IMR-90 (cell line): ENCODE measurements around the gene RASIP1. TPM values are rescaled to one million over a fixed set of nuclear protein-coding genes. Genes with fewer than 3 reads are reported as not detected.

Experiments
- ATAC-seq: fragments of 200-7000 bp; cut with Tn5 transposase; 2 replicates; pipeline ENCODE4 v1.9.1; 2020; ENCODE audit warnings: low read depth, mild to moderate bottlenecking, moderate library complexity
- BruUV-seq: library from RNA; stranded (reverse); fragments of 400-500 nt; replicated peaks from 2 replicates; lab custom pipeline; 2021; lab: Mats Ljungman, UMichigan
- CTCF ChIA-PET: fragments of 300-600 bp; formaldehyde crosslinking; extraction: SDS; loops from one replicate; lab custom pipeline; 2021; ENCODE audit warnings: antibody characterized with exemption; lab: Yijun Ruan, JAX
- POLR2A ChIA-PET: fragments of 300-600 bp; sonication (Branson Sonifier 250); formaldehyde crosslinking; loops from one replicate; lab custom pipeline; 2022; ENCODE audit warnings: antibody characterized with exemption; ENCODE audit not compliant: unreplicated experiment; lab: Charles Lee
- DNase-seq: peaks from one replicate; pipeline ENCODE4 v3.0.0; 2013
- H2AFZ ChIP-seq: replicated peaks from 2 replicates; pipeline ENCODE3; 2013; ENCODE audit warnings: low read length, mild to moderate bottlenecking; ENCODE audit not compliant: poor library complexity
- H2AK5ac ChIP-seq: 2 replicates; pipeline ENCODE4 v1.6.1; 2013; ENCODE audit warnings: low read depth, low read length, inconsistent platforms
- H2AK9ac ChIP-seq: replicated peaks from 2 replicates; pipeline ENCODE3; 2013; ENCODE audit warnings: mild to moderate bottlenecking, low read depth, low read length, moderate library complexity; ENCODE audit not compliant: poor library complexity
- H2BK120ac ChIP-seq: 2 replicates; pipeline ENCODE4 v1.6.1; 2013; ENCODE audit warnings: low read depth, low read length, inconsistent platforms
- H2BK15ac ChIP-seq: 3 replicates; pipeline ENCODE4 v1.6.1; 2013; ENCODE audit warnings: low read depth, low read length, inconsistent platforms
- H2BK20ac ChIP-seq: 2 replicates; pipeline ENCODE4 v1.6.1; 2013; ENCODE audit warnings: low read depth, mild to moderate bottlenecking, inconsistent platforms, low read length, moderate library complexity
- H2BK5ac ChIP-seq: 2 replicates; pipeline ENCODE4 v1.6.1; 2013; ENCODE audit warnings: mild to moderate bottlenecking, low read depth, low read length, inconsistent platforms; ENCODE audit not compliant: poor library complexity, severe bottlenecking
- H3K14ac ChIP-seq: replicated peaks from 2 replicates; pipeline ENCODE4 v1.6.1; 2013; ENCODE audit warnings: low read depth, low read length, inconsistent platforms
- H3K18ac ChIP-seq: 2 replicates; pipeline ENCODE4 v1.6.1; 2013; ENCODE audit warnings: low read depth, low read length, control low read depth
- H3K23ac ChIP-seq: 2 replicates; pipeline ENCODE4 v1.6.1; 2013; ENCODE audit warnings: low read depth, low read length, inconsistent platforms
- H3K27ac ChIP-seq: 2 replicates; pipeline ENCODE4 v1.5.1; 2013; ENCODE audit warnings: mild to moderate bottlenecking, control low read depth, low read length; ENCODE audit not compliant: insufficient read depth
- H3K27me3 ChIP-seq: 2 replicates; pipeline ENCODE4 v1.6.1; 2013; ENCODE audit warnings: low read length; ENCODE audit not compliant: control insufficient read depth, insufficient read depth
- H3K36me3 ChIP-seq: 2 replicates; pipeline ENCODE4 v1.6.1; 2013; ENCODE audit warnings: low read length, mixed read lengths; ENCODE audit not compliant: control insufficient read depth, insufficient read depth
- H3K4ac ChIP-seq: 2 replicates; pipeline ENCODE4 v1.6.1; 2013; ENCODE audit warnings: low read depth, low read length, inconsistent platforms
- H3K4me1 ChIP-seq: 2 replicates; pipeline ENCODE4 v1.6.1; 2013; ENCODE audit warnings: low read length, mixed read lengths; ENCODE audit not compliant: control insufficient read depth, insufficient read depth
- H3K4me2 ChIP-seq: 2 replicates; pipeline ENCODE4 v1.6.1; 2013; ENCODE audit warnings: low read depth, mild to moderate bottlenecking, control low read depth, low read length, moderate library complexity
- H3K4me3 ChIP-seq: 2 replicates; pipeline ENCODE4 v1.5.1; 2013; ENCODE audit warnings: low read depth, mild to moderate bottlenecking, control low read depth, low read length, moderate library complexity; ENCODE audit not compliant: insufficient read depth
- H3K56ac ChIP-seq: 2 replicates; pipeline ENCODE4 v1.6.1; 2013; ENCODE audit warnings: low read length, inconsistent platforms; ENCODE audit not compliant: insufficient read depth; ENCODE audit errors: extremely low read depth
- H3K79me1 ChIP-seq, 2 experiments: 2 replicates each; pipeline ENCODE4 v1.6.1; 2013; ENCODE audit warnings: low read length in 2 of 2, inconsistent platforms in 1 of 2, low read depth in 1 of 2
- H3K9ac ChIP-seq: 2 replicates; pipeline ENCODE4 v1.6.1; 2013; ENCODE audit warnings: low read depth, low read length, control low read depth
- H3K9me1 ChIP-seq: 2 replicates; pipeline ENCODE4 v1.6.1; 2013; ENCODE audit warnings: low read length, inconsistent platforms; ENCODE audit not compliant: insufficient read depth
- H3K9me3 ChIP-seq: 2 replicates; pipeline ENCODE4 v1.6.1; 2013; ENCODE audit warnings: low read length; ENCODE audit not compliant: control insufficient read depth, insufficient read depth
- H4K20me1 ChIP-seq: 2 replicates; pipeline ENCODE4 v1.6.1; 2013; ENCODE audit warnings: low read length, inconsistent platforms; ENCODE audit not compliant: insufficient read depth
- H4K5ac ChIP-seq: 2 replicates; pipeline ENCODE4 v1.6.1; 2013; ENCODE audit warnings: mild to moderate bottlenecking, low read depth, low read length, control low read depth
- H4K8ac ChIP-seq, 2 experiments: 2 replicates each; pipeline ENCODE4 v1.6.1; 2013; ENCODE audit warnings: low read depth in 2 of 2, low read length in 2 of 2, control low read depth in 1 of 2, inconsistent platforms in 1 of 2
- H4K91ac ChIP-seq: 2 replicates; pipeline ENCODE4 v1.6.1; 2013; ENCODE audit warnings: low read depth, low read length, inconsistent platforms; ENCODE audit not compliant: insufficient read depth
- BHLHE40 ChIP-seq: fragments of 150-350 bp; IDR thresholded peaks from 2 replicates; pipeline ENCODE4 v1.6.1; 2016; ENCODE audit warnings: mild to moderate bottlenecking, low read depth, low read length
- CHD1 ChIP-seq: IDR thresholded peaks from 2 replicates; pipeline ENCODE4 v1.6.1; 2012; ENCODE audit warnings: low read depth, low read length, improper control_type of control experiment
- ELK1 ChIP-seq: fragments of 150-350 bp; IDR thresholded peaks from 2 replicates; pipeline ENCODE4 v1.6.1; 2016; ENCODE audit warnings: low read depth, mild to moderate bottlenecking, low read length, moderate library complexity, borderline replicate concordance
- FOS ChIP-seq: fragments of 150-350 bp; IDR thresholded peaks from 2 replicates; pipeline ENCODE4 v1.6.1; 2016; ENCODE audit warnings: low read depth, low read length
- MAFK ChIP-seq: IDR thresholded peaks from 2 replicates; pipeline ENCODE4 v1.6.1; 2012; ENCODE audit warnings: low read depth, low read length, improper control_type of control experiment
- MAZ ChIP-seq: IDR thresholded peaks from 2 replicates; pipeline ENCODE4 v1.6.1; 2012; ENCODE audit warnings: low read depth, mild to moderate bottlenecking, low read length, improper control_type of control experiment, moderate library complexity, borderline replicate concordance
- MXI1 ChIP-seq: IDR thresholded peaks from 2 replicates; pipeline ENCODE4 v1.6.1; 2012; ENCODE audit warnings: low read depth, mild to moderate bottlenecking, low read length, moderate library complexity, borderline replicate concordance
- NFE2L2 ChIP-seq: fragments of 150-350 bp; IDR thresholded peaks from 2 replicates; pipeline ENCODE4 v1.6.1; 2016; ENCODE audit warnings: low read depth, mild to moderate bottlenecking, low read length
- POLR2A ChIP-seq: IDR thresholded peaks from 2 replicates; pipeline ENCODE4 v1.6.1; 2012; ENCODE audit warnings: mild to moderate bottlenecking, low read depth, low read length
- RAD21 ChIP-seq: IDR thresholded peaks from 2 replicates; pipeline ENCODE4 v1.6.1; 2012; ENCODE audit warnings: low read length, improper control_type of control experiment
- RCOR1 ChIP-seq: IDR thresholded peaks from 2 replicates; pipeline ENCODE4 v1.6.1; 2012; ENCODE audit warnings: mild to moderate bottlenecking, low read length, improper control_type of control experiment; ENCODE audit not compliant: insufficient replicate concordance
- RFX5 ChIP-seq: IDR thresholded peaks from 2 replicates; pipeline ENCODE4 v1.8.0; 2012; ENCODE audit warnings: low read depth, mild to moderate bottlenecking, low read length, moderate library complexity
- SMC3 ChIP-seq: fragments of 150-350 bp; IDR thresholded peaks from 2 replicates; pipeline ENCODE4 v1.6.1; 2016; ENCODE audit warnings: low read depth, mild to moderate bottlenecking, antibody characterized with exemption, low read length, moderate library complexity
- WGBS, 2 experiments: methylation state at CpG; one replicate each; pipeline versions ENCODE4 v1.1.5 to v1.1.7; 2013; ENCODE audit warnings: missing lambda C conversion rate in 2 of 2; ENCODE audit not compliant: insufficient read length in 1 of 2; ENCODE audit errors: extremely low coverage in 2 of 2; 5-methylcytosine and 5-hydroxymethylcytosine counted together
- dilution Hi-C: fragments of 300-500 bp; cut with HindIII; formaldehyde crosslinking; loops from one replicate; pipeline ENCODE4 v1.14.3; 2018; ENCODE audit warnings: low sequenced_read_pairs; ENCODE audit not compliant: unreplicated experiment
- in situ Hi-C: fragments of 300-500 bp; cut with MboI; formaldehyde crosslinking; loops from 3 replicates; pipeline ENCODE4 v1.14.3; 2019; ENCODE audit warnings: low sequenced_read_pairs, inconsistent platforms, mixed read lengths
- intact Hi-C: fragments of 100-400 bp; cut with micrococcal nuclease; formaldehyde crosslinking; loops from 2 replicates; pipeline ENCODE4 v1.10.0; 2022
- polyA plus RNA-seq, 3 experiments: library from polyadenylated mRNA; depleted of rRNA; stranded (reverse); fragments of >200 nt; gene quantifications; 2 replicates each; pipeline ENCODE4 v1.2.3, GENCODE V29; 2012; ENCODE audit warnings: low replicate concordance in 1 of 3
- total RNA-seq: library from RNA; depleted of rRNA; stranded (reverse); fragments of >200 nt; gene quantifications from 2 replicates; pipeline ENCODE4 v1.2.3, GENCODE V29; 2012
- TF ChIP-seq, protein P1 (sequence below): conservative IDR thresholded peaks from 2 replicates; pipeline ENCODE4 v1.5.1; 2012; ENCODE audit warnings: mild to moderate bottlenecking, low read depth, low read length, improper control_type of control experiment

The RASIP1 gene
- total and polyA plus RNA-seq, 2 of the 4 experiments (the other 2 are of a cell fraction) = 0.18 to 0.51 TPM

- Histone ChIP-seq H3K9me3 (no peaks in the 10 kb centered on the region), H3K27me3 (no peaks in the 10 kb centered on the region), H2BK5ac (peak overlapping the region; percentile 19), H3K4me1 (peaks cover 15% of the 10 kb centered on the region), H2BK20ac (no peak overlapping the region), H2BK120ac (no peak overlapping the region), H3K9ac (peak overlapping the region; percentile 65), H3K9me1 (peaks cover 7% of the 10 kb centered on the region; the same call in 1 of the 2 replicates), H3K23ac (peak overlapping the region; percentile 79; the same call in 1 of the 2 replicates), H2AK9ac (peak overlapping the region; percentile 77), H3K36me3 (no peaks in the 10 kb centered on the region), H4K5ac (0 out of 2 replicates have a peak overlapping the region, but pooled peaks have one; percentile 2), H3K79me1 (peaks cover 6 to 32% of the 10 kb centered on the region in 2 experiments; a peak in 3 of 4 replicates), H4K20me1 (no peaks in the 10 kb centered on the region), H3K18ac (no peak overlapping the region), H3K27ac (peak overlapping the region; percentile 42), H4K8ac (peak overlapping the region; percentile 67 to 79; a peak in 3 of 4 replicates), H3K4ac (peak overlapping the region; percentile 65; the same call in 1 of the 2 replicates), H3K56ac (peak overlapping the region; percentile 61), H3K4me2 (peak overlapping the region; percentile 79), H2AK5ac (peak overlapping the region; percentile 88; the same call in 1 of the 2 replicates), H2BK15ac (0 out of 3 replicates have a peak overlapping the region, but pooled peaks have one; percentile 16), H3K14ac (peak overlapping the region; percentile 71), H3K4me3 (peak overlapping the region; percentile 61), H2AFZ (peak overlapping the region; percentile 100), H4K91ac (no peak overlapping the region; the same call in 1 of the 2 replicates)
- TF ChIP-seq RCOR1 (no peak), MAFK (no peak), BHLHE40 (no peak), NFE2L2 (no peak), ELK1 (no peak), FOS (no peak), CHD1 (no peak), SMC3 (no peak), RAD21 (0 out of 2 replicates have a peak, but pooled peaks have one; percentile 2), MAZ (0 out of 2 replicates have a peak, but pooled peaks have one; percentile 20), MXI1 (no peak), POLR2A (no peak), RFX5 (no peak)
- TF ChIP-seq, protein P1, sequence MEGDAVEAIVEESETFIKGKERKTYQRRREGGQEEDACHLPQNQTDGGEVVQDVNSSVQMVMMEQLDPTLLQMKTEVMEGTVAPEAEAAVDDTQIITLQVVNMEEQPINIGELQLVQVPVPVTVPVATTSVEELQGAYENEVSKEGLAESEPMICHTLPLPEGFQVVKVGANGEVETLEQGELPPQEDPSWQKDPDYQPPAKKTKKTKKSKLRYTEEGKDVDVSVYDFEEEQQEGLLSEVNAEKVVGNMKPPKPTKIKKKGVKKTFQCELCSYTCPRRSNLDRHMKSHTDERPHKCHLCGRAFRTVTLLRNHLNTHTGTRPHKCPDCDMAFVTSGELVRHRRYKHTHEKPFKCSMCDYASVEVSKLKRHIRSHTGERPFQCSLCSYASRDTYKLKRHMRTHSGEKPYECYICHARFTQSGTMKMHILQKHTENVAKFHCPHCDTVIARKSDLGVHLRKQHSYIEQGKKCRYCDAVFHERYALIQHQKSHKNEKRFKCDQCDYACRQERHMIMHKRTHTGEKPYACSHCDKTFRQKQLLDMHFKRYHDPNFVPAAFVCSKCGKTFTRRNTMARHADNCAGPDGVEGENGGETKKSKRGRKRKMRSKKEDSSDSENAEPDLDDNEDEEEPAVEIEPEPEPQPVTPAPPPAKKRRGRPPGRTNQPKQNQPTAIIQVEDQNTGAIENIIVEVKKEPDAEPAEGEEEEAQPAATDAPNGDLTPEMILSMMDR = peak; percentile 30
- dilution Hi-C loops (no loop called here), in situ Hi-C loops (no loop called here), intact Hi-C loops (no loop called here)
- WGBS, 2 experiments = 8% methylated on average over 4 of the region's 25 CpGs; no CpG with 5 or more reads in 1 of the 2 experiments
- CTCF ChIA-PET = interaction anchor here (0.6 to 0.9 kb wide), 2 partner anchors 16 to 120 kb away, joined by 3 read pairs; no protein-coding TSS in a partner anchor
- no TSS peak for BruUV-seq
- ATAC-seq (no peak), DNase-seq (peak; percentile 31)
- POLR2A ChIA-PET = interaction anchor here (0.9 kb wide), 1 partner anchor 14 kb away, joined by 7 read pairs; no protein-coding TSS in a partner anchor
Measured at GRCh38 chr19:48713041-48713863, 27.2 kb downstream of the RASIP1 start.
